Esophagus squamous epithelium (tissue), 4 donors: ENCODE results near the gene TFPT.

Experiments used
- POLR2A ChIP-seq, 4 donors: fragments of 450-650 bp; IDR thresholded peaks; one replicate each; pipeline ENCODE4 v1.6.1; 2017; ENCODE audit warnings: antibody characterized with exemption in 4 of 4, mild to moderate bottlenecking in 4 of 4, moderate library complexity in 3 of 4
- TF ChIP-seq, protein P1 (sequence below), 6 experiments: fragments of 450-650 bp in 4 of 6; fragments of 200-600 bp in 2 of 6; sonication (generic) in 2 of 6; IDR thresholded peaks; one replicate each; pipeline ENCODE4 v1.5.1; 2016 to 2019; ENCODE audit warnings: antibody characterized with exemption in 6 of 6, mild to moderate bottlenecking in 4 of 6, moderate library complexity in 4 of 6

DNA sequence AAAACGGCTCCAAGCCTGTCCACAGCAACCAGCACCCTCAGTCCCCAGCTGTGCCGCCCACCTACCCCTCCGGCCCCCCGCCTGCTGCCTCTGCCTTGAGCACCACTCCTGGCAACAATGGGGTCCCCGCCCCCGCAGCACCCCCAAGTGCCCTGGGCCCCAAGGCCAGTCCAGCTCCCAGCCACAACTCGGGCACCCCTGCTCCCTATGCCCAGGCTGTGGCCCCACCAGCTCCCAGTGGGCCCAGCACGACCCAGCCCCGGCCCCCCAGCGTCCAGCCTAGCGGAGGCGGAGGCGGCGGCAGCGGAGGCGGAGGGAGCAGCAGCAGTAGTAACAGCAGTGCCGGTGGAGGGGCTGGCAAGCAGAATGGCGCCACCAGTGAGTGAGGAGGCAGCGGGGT lies 32.7 kb upstream of the TFPT start:
- TF ChIP-seq, protein P1, sequence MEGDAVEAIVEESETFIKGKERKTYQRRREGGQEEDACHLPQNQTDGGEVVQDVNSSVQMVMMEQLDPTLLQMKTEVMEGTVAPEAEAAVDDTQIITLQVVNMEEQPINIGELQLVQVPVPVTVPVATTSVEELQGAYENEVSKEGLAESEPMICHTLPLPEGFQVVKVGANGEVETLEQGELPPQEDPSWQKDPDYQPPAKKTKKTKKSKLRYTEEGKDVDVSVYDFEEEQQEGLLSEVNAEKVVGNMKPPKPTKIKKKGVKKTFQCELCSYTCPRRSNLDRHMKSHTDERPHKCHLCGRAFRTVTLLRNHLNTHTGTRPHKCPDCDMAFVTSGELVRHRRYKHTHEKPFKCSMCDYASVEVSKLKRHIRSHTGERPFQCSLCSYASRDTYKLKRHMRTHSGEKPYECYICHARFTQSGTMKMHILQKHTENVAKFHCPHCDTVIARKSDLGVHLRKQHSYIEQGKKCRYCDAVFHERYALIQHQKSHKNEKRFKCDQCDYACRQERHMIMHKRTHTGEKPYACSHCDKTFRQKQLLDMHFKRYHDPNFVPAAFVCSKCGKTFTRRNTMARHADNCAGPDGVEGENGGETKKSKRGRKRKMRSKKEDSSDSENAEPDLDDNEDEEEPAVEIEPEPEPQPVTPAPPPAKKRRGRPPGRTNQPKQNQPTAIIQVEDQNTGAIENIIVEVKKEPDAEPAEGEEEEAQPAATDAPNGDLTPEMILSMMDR (IDR thresholded peaks at IDR 0.05) = no peak
- no peak for TF ChIP-seq POLR2A (IDR thresholded peaks at IDR 0.05)
